DOHH2 (cell line): ENCODE measurements around the gene IL1A.

ENCODE experiments used
- EZH2phosphoT487 ChIP-seq: fragments of 200-600 bp; sonication (generic); IDR thresholded peaks from 2 replicates; pipeline ENCODE4 v1.6.1; 2017; ENCODE audit warnings: borderline replicate concordance, mild to moderate bottlenecking, antibody characterized with exemption, low read length, moderate library complexity, mixed read lengths
- TF ChIP-seq, protein P1 (sequence below): fragments of 200-600 bp; sonication (generic); IDR thresholded peaks from one replicate; pipeline ENCODE4 v1.5.1; 2014; ENCODE audit warnings: antibody characterized with exemption, mild to moderate bottlenecking, low read depth, low read length; ENCODE audit not compliant: poor library complexity, severe bottlenecking

DNA sequence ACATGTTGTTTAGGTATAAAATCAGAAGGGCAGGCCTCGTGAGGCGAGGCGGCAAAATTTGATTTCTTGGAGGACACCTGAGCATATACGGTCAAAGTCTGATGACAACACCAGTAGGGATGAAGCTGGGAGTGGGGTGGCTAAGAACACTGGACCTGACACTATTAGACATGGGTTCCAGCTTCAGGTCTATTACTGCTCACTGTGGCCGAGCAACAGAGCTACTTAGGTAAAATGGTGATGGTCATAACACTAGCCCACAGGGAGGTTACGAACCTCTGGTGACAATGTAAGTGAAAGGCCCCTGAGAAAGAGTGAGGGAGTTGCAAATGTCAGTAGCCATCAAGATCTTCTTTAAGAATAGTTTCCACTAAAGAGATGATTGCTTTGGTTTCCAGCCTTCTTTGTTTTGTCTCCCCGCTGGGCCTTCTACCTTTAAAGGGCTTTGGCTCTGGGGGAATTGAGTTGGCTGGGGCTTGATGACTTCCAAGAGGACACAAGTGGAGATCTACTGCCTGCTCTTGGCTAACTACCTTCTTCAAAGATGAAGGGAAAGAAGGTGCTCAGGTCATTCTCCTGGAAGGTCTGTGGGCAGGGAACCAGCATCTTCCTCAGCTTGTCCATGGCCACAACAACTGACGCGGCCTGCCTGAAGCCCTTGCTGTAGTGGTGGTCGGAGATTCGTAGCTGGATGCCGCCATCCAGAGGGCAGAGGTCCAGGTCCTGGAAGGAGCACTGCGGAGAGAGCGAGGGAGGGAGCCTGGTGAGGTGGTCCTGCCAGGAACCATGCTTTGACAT is 48.7 kb upstream of the IL1A start:
- TF ChIP-seq, protein P1, sequence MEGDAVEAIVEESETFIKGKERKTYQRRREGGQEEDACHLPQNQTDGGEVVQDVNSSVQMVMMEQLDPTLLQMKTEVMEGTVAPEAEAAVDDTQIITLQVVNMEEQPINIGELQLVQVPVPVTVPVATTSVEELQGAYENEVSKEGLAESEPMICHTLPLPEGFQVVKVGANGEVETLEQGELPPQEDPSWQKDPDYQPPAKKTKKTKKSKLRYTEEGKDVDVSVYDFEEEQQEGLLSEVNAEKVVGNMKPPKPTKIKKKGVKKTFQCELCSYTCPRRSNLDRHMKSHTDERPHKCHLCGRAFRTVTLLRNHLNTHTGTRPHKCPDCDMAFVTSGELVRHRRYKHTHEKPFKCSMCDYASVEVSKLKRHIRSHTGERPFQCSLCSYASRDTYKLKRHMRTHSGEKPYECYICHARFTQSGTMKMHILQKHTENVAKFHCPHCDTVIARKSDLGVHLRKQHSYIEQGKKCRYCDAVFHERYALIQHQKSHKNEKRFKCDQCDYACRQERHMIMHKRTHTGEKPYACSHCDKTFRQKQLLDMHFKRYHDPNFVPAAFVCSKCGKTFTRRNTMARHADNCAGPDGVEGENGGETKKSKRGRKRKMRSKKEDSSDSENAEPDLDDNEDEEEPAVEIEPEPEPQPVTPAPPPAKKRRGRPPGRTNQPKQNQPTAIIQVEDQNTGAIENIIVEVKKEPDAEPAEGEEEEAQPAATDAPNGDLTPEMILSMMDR: no peak
- no peak for TF ChIP-seq EZH2phosphoT487
